Loucy (cell line): ENCODE results near the gene STK35.

Experiments used
- H2AFZ ChIP-seq: fragments of 200-600 bp; sonication (generic); 2 replicates; pipeline ENCODE4 v1.6.0; 2016; ENCODE audit warnings: antibody characterized with exemption, mild to moderate bottlenecking, low read length, moderate library complexity
- H3F3A ChIP-seq: fragments of 200-600 bp; 2 replicates; pipeline ENCODE4 v1.6.0; 2016; ENCODE audit warnings: antibody characterized with exemption, low read depth, mild to moderate bottlenecking
- H3K27me3 ChIP-seq: fragments of 200-600 bp; sonication (generic); 2 replicates; pipeline ENCODE4 v1.6.1; 2014; ENCODE audit warnings: low read length, mild to moderate bottlenecking; ENCODE audit not compliant: insufficient read depth, poor library complexity, severe bottlenecking
- H3K36me3 ChIP-seq: fragments of 200-600 bp; sonication (generic); 2 replicates; pipeline ENCODE4 v1.6.1; 2016; ENCODE audit warnings: low read length; ENCODE audit not compliant: insufficient read depth
- H3K4me1 ChIP-seq: fragments of 200-600 bp; sonication (generic); 2 replicates; pipeline ENCODE4 v1.5.1; 2014; ENCODE audit warnings: low read length, mild to moderate bottlenecking; ENCODE audit not compliant: insufficient read depth, poor library complexity, severe bottlenecking
- H3K4me2 ChIP-seq: fragments of 200-600 bp; sonication (generic); 2 replicates; pipeline ENCODE4 v1.6.0; 2014; ENCODE audit warnings: antibody characterized with exemption, low read length, low read depth, mild to moderate bottlenecking; ENCODE audit not compliant: poor library complexity, severe bottlenecking
- H3K4me3 ChIP-seq: fragments of 200-600 bp; sonication (generic); 2 replicates; pipeline ENCODE4 v1.5.1; 2014; ENCODE audit warnings: low read length, mild to moderate bottlenecking, mixed read lengths; ENCODE audit not compliant: poor library complexity, severe bottlenecking
- H3K79me2 ChIP-seq: fragments of 200-600 bp; sonication (generic); 2 replicates; pipeline ENCODE4 v1.6.1; 2014; ENCODE audit warnings: low read length; ENCODE audit not compliant: insufficient read depth
- H3K9ac ChIP-seq: fragments of 200-600 bp; sonication (generic); 2 replicates; pipeline ENCODE4 v1.6.0; 2014; ENCODE audit warnings: mild to moderate bottlenecking, low read depth, low read length, moderate library complexity; ENCODE audit not compliant: poor library complexity, severe bottlenecking
- H3K9me2 ChIP-seq: fragments of 200-600 bp; sonication (generic); replicated peaks from 2 replicates; pipeline ENCODE4 v1.6.1; 2016; ENCODE audit warnings: low read depth, low read length, mixed read lengths
- H3K9me3 ChIP-seq: fragments of 200-600 bp; sonication (generic); 2 replicates; pipeline ENCODE4 v1.6.1; 2014; ENCODE audit warnings: mild to moderate bottlenecking, antibody characterized with exemption, low read length, low read depth; ENCODE audit not compliant: insufficient read depth
- H4K20me1 ChIP-seq: fragments of 200-600 bp; sonication (generic); 2 replicates; pipeline ENCODE4 v1.6.0; 2014; ENCODE audit warnings: antibody characterized with exemption, low read length, mild to moderate bottlenecking; ENCODE audit not compliant: insufficient read depth, poor library complexity, severe bottlenecking
- EZH2phosphoT487 ChIP-seq: fragments of 200-600 bp; IDR thresholded peaks from 2 replicates; pipeline ENCODE4 v1.6.1; 2018; ENCODE audit warnings: antibody characterized with exemption, mild to moderate bottlenecking, moderate library complexity, borderline replicate concordance
- TF ChIP-seq, protein P1 (sequence below): fragments of 200-600 bp; sonication (generic); conservative IDR thresholded peaks from 2 replicates; pipeline ENCODE4 v1.5.1; 2014; ENCODE audit warnings: mild to moderate bottlenecking, antibody characterized with exemption, low read length

Gene STK35

DNA sequence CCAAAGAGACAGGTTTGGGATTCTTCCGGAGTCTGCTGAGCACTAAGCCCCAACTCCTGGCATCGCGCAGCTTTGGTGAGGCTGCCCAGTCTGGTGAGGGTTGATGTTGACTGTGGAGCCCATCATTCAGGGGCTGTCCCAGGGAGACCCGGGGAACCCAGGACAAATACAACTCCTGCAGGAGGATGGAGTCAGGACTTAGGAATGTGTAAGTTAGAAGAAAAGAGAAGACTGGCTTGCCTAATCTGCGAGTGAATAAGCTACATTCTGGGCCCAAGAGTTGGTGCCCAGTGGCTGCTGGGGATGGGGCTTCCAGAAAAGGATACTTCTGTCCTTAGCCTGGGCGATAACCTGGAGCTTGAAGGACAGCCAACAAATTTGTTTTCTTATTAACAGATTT is 47.9 kb downstream of the STK35 start:
- no peaks in the 10 kb centered on the region for H3K4me1 ChIP-seq
- H3K36me3 ChIP-seq = peaks cover 40% of the 10 kb centered on the region; the same call in 1 of the 2 replicates
- H2AFZ ChIP-seq = no peak overlapping the region
- H3K27me3 ChIP-seq = no peaks in the 10 kb centered on the region
- H3K79me2 ChIP-seq = no peaks in the 10 kb centered on the region
- no peaks in the 10 kb centered on the region for H4K20me1 ChIP-seq
- no peak overlapping the region for H3K4me2 ChIP-seq
- no peaks in the 10 kb centered on the region for H3F3A ChIP-seq
- H3K9me3 ChIP-seq = no peaks in the 10 kb centered on the region
- H3K4me3 ChIP-seq = no peak overlapping the region
- H3K9ac ChIP-seq = no peak overlapping the region
- no peak for TF ChIP-seq EZH2phosphoT487
- TF ChIP-seq, protein P1, sequence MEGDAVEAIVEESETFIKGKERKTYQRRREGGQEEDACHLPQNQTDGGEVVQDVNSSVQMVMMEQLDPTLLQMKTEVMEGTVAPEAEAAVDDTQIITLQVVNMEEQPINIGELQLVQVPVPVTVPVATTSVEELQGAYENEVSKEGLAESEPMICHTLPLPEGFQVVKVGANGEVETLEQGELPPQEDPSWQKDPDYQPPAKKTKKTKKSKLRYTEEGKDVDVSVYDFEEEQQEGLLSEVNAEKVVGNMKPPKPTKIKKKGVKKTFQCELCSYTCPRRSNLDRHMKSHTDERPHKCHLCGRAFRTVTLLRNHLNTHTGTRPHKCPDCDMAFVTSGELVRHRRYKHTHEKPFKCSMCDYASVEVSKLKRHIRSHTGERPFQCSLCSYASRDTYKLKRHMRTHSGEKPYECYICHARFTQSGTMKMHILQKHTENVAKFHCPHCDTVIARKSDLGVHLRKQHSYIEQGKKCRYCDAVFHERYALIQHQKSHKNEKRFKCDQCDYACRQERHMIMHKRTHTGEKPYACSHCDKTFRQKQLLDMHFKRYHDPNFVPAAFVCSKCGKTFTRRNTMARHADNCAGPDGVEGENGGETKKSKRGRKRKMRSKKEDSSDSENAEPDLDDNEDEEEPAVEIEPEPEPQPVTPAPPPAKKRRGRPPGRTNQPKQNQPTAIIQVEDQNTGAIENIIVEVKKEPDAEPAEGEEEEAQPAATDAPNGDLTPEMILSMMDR = no peak
- H3K9me2 ChIP-seq = no peaks in the 10 kb centered on the region

DNA sequence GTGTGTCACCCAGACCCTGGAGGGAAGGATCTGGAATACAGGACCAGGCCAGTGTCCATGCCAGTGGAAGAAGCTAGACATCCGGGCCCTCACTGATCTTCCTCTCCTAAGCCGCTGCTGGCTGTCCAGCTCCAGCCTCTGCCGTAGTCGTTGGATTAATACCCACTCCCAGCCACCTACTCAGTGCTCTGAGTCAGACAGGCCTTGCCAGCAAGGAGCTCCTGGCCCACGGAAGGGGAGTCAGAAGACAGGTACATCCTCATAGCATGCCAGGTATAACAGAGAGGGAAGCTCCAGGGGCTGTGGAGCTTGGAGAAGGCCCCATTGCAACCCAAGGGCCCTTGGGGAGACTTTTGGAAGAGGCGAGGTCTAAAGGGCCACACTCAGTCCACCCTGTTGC is 49.0 kb downstream of the STK35 start:
- Histone ChIP-seq H3K4me1 (no peaks in the 10 kb centered on the region), H3K4me3 (no peak overlapping the region), H3K79me2 (no peaks in the 10 kb centered on the region), H3K9me2 (no peaks in the 10 kb centered on the region), H3K9ac (no peak overlapping the region), H3K36me3 (peaks cover 29% of the 10 kb centered on the region; the same call in 1 of the 2 replicates), H3K4me2 (no peak overlapping the region), H4K20me1 (no peaks in the 10 kb centered on the region), H3K9me3 (no peaks in the 10 kb centered on the region), H3F3A (no peaks in the 10 kb centered on the region), H2AFZ (no peak overlapping the region), H3K27me3 (no peaks in the 10 kb centered on the region)
- TF ChIP-seq, protein P1 = no peak
- no peak for TF ChIP-seq EZH2phosphoT487

DNA sequence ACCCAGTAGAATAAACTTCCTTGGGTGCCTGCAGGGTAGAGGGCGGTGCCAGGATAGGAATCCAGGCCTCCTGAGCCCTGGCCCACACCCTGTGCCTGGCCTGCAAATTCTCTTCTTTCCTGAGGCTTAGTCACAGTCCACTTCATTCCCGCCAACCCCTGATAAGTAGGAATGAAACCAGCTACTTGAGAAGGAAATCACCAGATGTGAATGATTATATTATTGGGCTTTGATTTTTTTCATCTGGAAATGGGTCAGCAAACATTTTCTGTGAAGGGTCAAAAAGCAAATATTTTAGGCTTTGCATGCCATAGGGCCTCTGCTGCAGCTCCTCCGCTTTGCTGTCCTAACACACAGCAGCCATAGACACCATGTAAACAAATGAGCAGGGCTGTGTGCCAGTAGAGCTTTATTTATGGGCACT is 50.2 kb downstream of the STK35 start:
- no peak for TF ChIP-seq EZH2phosphoT487
- TF ChIP-seq, protein P1 = no peak
- H3K9me2 ChIP-seq = no peaks in the 10 kb centered on the region
- no peaks in the 10 kb centered on the region for H3F3A ChIP-seq
- H3K79me2 ChIP-seq = no peaks in the 10 kb centered on the region
- no peaks in the 10 kb centered on the region for H3K9me3 ChIP-seq
- H4K20me1 ChIP-seq = no peaks in the 10 kb centered on the region
- no peak overlapping the region for H3K9ac ChIP-seq
- no peaks in the 10 kb centered on the region for H3K27me3 ChIP-seq
- H3K4me2 ChIP-seq = no peak overlapping the region
- H3K36me3 ChIP-seq = peaks cover 18% of the 10 kb centered on the region; the same call in 1 of the 2 replicates
- no peaks in the 10 kb centered on the region for H3K4me1 ChIP-seq
- no peak overlapping the region for H2AFZ ChIP-seq
- no peak overlapping the region for H3K4me3 ChIP-seq
